Posterior vena cava (tissue), 2 donors: ENCODE measurements around the gene NAA15. TPM values are rescaled to one million over a fixed set of nuclear protein-coding genes. Genes with fewer than 3 reads are reported as not detected.
"Not testable (repeated sequence)": the region's sequence is repeated elsewhere in the genome, so short reads cannot be mapped to it uniquely, and the experiment has no call there.

Source experiments
- DNase-seq: peaks from one replicate; pipeline ENCODE4 v3.0.0-alpha.2; 2020; ENCODE audit warnings: low spot score
- intact Hi-C, 2 donors: fragments of 100-400 bp; cut with DNase I; formaldehyde crosslinking; loops; one replicate each; pipeline versions ENCODE4 v1.14.1 to v1.14.2; 2022 to 2023
- total RNA-seq, 2 donors: library from RNA; stranded (reverse); fragmentation: NEBNext Ultra II Directional; extraction: Animal tissue kit (Norgen Biotek cat#: 25700); gene quantifications; one replicate each; pipeline ENCODE4 v1.2.1, GENCODE V29; 2021
- donor health status: DM: yes; HTN: yes; CAD: no.
- donor health status: DM: yes; HTN: yes; CAD: no.

NAA15 gene
- total RNA-seq, 2 donors from 2014 or later = 36.0 to 57.0 TPM

GRCh38 chr4:139324620-139325019 lies 23.3 kb downstream of the NAA15 start:
- DNase-seq = no peak
- intact Hi-C loops = no loop called here

- intact Hi-C loops = loop anchor here in 1 of 2 donors (2.0 kb wide), 1 partner anchor 57 kb away; no protein-coding TSS in a partner anchor
- no peak for DNase-seq
These were observed 28.4 kb downstream of the NAA15 start for GRCh38 chr4:139329665-139330200.

- intact Hi-C loops = no loop called here
These were observed 29.0 kb downstream of the NAA15 start for GRCh38 chr4:139330283-139330682.

GRCh38 chr4:139331185-139331584 lies 29.9 kb downstream of the NAA15 start:
- intact Hi-C loops = no loop called here
- DNase-seq = no peak

More at GRCh38 chr4:139330283-139330682, 29.0 kb downstream of the NAA15 start:
- DNase-seq = no peak

- intact Hi-C loops = no loop called here
- no peak for DNase-seq
These were observed 31.7 kb downstream of the NAA15 start for GRCh38 chr4:139333046-139333445.

GRCh38 chr4:139337612-139338011 lies 36.3 kb downstream of the NAA15 start:
- intact Hi-C loops = no loop called here
- DNase-seq = no peak

- DNase-seq = no peak
- intact Hi-C loops = no loop called here
These were observed 60.0 kb downstream of the NAA15 start for GRCh38 chr4:139361301-139361700.

- intact Hi-C loops = loop anchor here in 1 of 2 donors (1.0 kb wide), 1 partner anchor 26 kb away; no protein-coding TSS in a partner anchor
- no peak for DNase-seq
These were observed 66.3 kb downstream of the NAA15 start for GRCh38 chr4:139367421-139368090.

- DNase-seq = no peak
- intact Hi-C loops = no loop called here
These were observed 67.7 kb downstream of the NAA15 start for GRCh38 chr4:139368998-139369397.

- intact Hi-C loops = no loop called here
- DNase-seq = no peak
These were observed 72.9 kb downstream of the NAA15 start for GRCh38 chr4:139374251-139374650.

- intact Hi-C loops = no loop called here
- DNase-seq = no peak
These were observed 85.1 kb downstream of the NAA15 start for GRCh38 chr4:139386421-139386820.

GRCh38 chr4:139389102-139389501 lies 87.8 kb downstream of the NAA15 start:
- DNase-seq = no peak
- intact Hi-C loops = no loop called here

GRCh38 chr4:139389991-139390390 lies 88.7 kb downstream of the NAA15 start:
- intact Hi-C loops = no loop called here
- no peak for DNase-seq

- intact Hi-C loops = no loop called here
- no peak for DNase-seq
These were observed 90.4 kb downstream of the NAA15 start for GRCh38 chr4:139391731-139392130.

GRCh38 chr4:139392797-139393196 lies 91.5 kb downstream of the NAA15 start:
- no peak for DNase-seq
- intact Hi-C loops = loop anchor here in 1 of 2 donors (1.0 kb wide), 1 partner anchor 25 kb away; no protein-coding TSS in a partner anchor

- no peak for DNase-seq
- intact Hi-C loops = no loop called here
These were observed 100.1 kb downstream of the NAA15 start for GRCh38 chr4:139401368-139401767.

GRCh38 chr4:139402436-139402835 lies 101.1 kb downstream of the NAA15 start:
- no peak for DNase-seq
- intact Hi-C loops = no loop called here

GRCh38 chr4:139403462-139403861 lies 102.2 kb downstream of the NAA15 start:
- intact Hi-C loops = no loop called here
- DNase-seq = no peak

- intact Hi-C loops = no loop called here
- no peak for DNase-seq
These were observed 109.0 kb downstream of the NAA15 start for GRCh38 chr4:139410312-139410711.

GRCh38 chr4:139414671-139415210 lies 113.4 kb downstream of the NAA15 start:
- intact Hi-C loops, DNase-seq: not testable (repeated sequence)
